Measurements from ENCODE around the gene NUP107.
"Not testable (repeated sequence)": the region's sequence is repeated elsewhere in the genome, so short reads cannot be mapped to it uniquely, and the experiment has no call there.

Gene NUP107

GRCh38 chr12:68686595-68687521 lies at the start of gene NUP107:
TSS of gene NUP107 (plus strand) at chr12:68686978. CDS start at chr12:68687066, 88 bp downstream.
- peak; percentile 95 for DNase-seq (ENCODE audit: low read depth)

- not testable (repeated sequence) for DNase-seq (ENCODE audit: low read depth)
Observed at GRCh38 chr12:68637439-68637838, 49.3 kb upstream of the NUP107 start.

DNA sequence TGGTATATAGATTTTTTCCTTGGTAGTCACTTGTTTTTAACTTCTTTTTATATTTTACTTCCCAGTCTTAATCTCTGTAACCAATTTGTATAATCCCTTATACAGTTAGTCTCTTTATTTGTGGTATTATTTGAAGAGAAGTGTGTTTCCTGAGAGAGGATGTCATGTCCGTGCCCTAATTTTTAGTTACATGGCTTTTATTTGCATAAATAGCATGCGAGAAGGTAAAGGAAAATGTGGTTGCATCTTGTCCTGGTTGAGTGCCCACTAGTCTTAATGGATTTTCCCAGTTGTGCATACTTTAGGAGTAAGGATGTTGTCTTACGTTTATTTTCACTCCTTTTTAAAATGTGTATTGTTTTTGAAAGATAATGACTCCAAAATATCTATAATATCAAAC lies 48.6 kb upstream of the NUP107 start:
- no peak for DNase-seq (ENCODE audit: low read depth)

- DNase-seq (ENCODE audit: low read depth): no peak
Observed at GRCh38 chr12:68638721-68639395, 47.9 kb upstream of the NUP107 start.

DNA sequence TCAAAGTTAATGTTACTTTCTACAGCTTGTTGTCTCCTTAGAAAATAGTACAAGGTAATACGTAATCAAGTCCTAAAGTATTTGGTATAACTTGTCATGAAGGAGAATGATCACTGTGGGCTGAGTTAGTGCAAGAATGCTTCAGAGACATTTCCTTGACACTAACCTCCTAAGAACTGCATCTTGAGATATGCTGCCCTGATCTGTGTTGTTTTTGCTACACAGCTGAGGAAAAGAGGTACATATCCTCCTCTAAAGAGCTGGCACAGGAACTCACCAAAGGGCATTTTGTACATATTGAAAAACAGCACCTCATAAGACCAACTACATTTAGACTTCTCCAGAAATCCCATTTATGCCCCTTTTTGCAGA lies 47.4 kb upstream of the NUP107 start:
- DNase-seq (ENCODE audit: low read depth): no peak

DNA sequence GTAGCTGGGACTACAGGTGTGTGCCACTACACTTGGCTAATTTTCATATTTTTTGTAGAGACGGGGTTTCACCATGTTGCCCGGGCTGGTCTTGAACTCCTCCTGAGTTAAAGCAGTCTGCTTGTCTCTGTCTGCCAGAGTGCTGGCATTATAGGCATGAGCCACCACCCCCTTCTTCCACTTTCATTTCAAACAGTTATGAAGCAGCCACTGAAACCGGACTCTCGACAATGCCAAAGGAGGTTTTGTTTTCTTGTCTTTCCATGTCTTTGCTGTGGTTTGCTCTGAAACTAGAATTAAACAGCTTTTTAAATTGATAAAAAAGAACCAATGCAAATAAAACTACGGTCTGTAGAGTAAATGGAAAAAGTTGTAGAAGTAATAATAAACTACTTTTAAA lies 45.6 kb upstream of the NUP107 start:
- no peak for DNase-seq (ENCODE audit: low read depth)

- DNase-seq (ENCODE audit: low read depth): no peak
Observed at GRCh38 chr12:68646484-68646883, 40.3 kb upstream of the NUP107 start.

GRCh38 chr12:68647507-68647906 lies 39.3 kb upstream of the NUP107 start:
- DNase-seq (ENCODE audit: low read depth): no peak

- DNase-seq (ENCODE audit: low read depth): no peak
Observed at GRCh38 chr12:68648179-68648578, 38.6 kb upstream of the NUP107 start.

- DNase-seq (ENCODE audit: low read depth): no peak
Observed at GRCh38 chr12:68665016-68665569, 21.7 kb upstream of the NUP107 start.

DNA sequence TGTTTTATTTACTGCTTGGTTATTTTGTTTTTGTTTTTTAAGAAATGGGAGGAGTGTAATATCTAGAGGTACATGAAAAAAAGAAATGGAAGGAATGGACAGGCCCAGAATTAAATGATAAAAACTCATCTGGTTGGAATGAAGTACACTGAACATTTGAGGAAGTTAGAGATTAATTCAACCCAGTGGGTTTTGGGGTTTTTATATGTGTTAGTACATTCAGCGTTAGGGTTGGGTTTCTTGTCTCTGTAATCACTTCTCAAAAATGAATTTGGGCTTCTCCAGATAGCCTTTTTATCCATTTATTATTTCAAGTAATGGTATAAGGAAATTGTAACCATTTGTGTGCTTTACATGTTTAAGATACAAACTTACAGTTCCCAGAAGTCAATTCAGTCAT lies 19.5 kb upstream of the NUP107 start:
- no peak for DNase-seq (ENCODE audit: low read depth)

- no peak for DNase-seq (ENCODE audit: low read depth)
Observed at GRCh38 chr12:68667896-68668295, 18.9 kb upstream of the NUP107 start.

- no peak for DNase-seq (ENCODE audit: low read depth)
Observed at GRCh38 chr12:68671179-68671578, 15.6 kb upstream of the NUP107 start.

- DNase-seq (ENCODE audit: low read depth): no peak
Observed at GRCh38 chr12:68673788-68674187, 13.0 kb upstream of the NUP107 start.

- no peak for DNase-seq (ENCODE audit: low read depth)
Observed at GRCh38 chr12:68674376-68674775, 12.4 kb upstream of the NUP107 start.

- no peak for DNase-seq (ENCODE audit: low read depth)
Observed at GRCh38 chr12:68675101-68675842, 11.5 kb upstream of the NUP107 start.

DNA sequence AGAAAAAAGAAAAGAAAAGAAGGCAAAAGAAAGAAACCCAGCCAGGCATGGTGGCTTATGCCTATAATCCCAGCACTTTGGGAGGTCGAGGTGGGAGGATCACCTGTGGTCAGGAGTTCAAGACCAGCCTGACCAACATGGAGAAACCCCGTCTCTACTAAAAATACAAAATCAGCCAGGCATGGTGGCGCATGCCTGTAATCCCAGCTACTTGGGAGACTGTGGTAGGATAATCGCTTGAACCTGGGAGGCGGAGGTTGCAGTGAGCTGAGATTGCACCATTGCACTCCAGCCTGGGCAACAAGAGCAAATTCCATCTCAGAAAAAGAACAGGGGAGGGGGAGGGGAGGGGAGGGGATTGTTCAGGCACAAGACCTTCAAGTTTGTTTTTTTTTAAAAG lies 9.9 kb upstream of the NUP107 start:
- not testable (repeated sequence) for DNase-seq (ENCODE audit: low read depth)

DNA sequence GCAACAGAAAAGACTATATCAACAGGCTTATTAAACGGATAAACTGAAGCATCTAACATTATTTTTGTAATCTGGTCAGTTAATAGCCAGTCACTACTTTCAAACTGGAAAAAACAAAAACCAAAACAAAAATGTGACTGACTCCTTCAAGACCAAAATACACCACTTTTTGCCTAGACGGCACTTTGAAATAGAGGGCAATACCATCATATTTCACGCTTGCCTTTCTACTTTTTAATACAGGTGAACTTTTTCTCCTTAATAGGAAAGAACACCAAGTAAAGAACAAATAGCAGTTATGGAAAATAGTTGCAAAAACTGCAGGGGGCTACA lies 550 bp upstream of the NUP107 start:
- DNase-seq (ENCODE audit: low read depth): no peak

DNA sequence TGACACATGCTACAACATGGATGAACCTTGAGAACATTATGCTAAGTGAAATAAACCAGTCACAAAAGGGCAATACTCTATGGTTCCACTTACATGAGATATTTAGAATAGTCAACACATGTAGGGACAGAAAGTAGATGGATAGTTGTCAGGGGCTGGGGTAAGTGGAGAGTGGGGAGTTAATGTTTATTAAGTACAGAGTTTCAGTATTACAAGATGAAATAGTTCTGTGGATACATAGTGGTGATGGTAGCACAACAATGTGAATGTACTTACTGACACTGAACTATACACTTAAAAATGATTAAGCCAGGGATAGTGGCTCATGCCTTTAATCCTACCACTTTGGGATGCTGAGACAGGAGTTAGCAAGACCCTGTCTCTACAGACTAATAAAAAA lies 8.7 kb downstream of the NUP107 start:
- DNase-seq (ENCODE audit: low read depth): no peak

- no peak for DNase-seq (ENCODE audit: low read depth)
Observed at GRCh38 chr12:68699486-68699885, 12.7 kb downstream of the NUP107 start.

DNA sequence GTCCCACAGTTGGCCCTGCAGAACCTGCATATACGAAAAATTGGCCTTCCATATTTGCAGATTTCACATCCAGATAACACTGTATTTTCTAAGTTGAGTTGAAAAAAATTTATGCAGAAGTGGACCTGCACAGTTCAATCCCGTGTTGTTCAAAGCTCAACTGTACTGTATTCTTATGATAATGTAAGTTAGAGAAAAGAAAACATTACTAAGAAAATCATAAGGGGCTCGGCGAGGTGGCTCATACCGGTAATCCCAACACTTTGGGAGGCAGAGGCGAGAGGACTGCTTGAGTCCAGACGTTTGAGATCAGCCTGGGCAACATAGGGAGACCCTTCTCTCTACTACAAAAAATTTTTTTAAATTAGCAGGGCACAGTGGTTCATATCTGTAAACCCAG lies 41.0 kb downstream of the NUP107 start:
- DNase-seq (ENCODE audit: low read depth): no peak

GRCh38 chr12:68733661-68734071 lies 46.9 kb downstream of the NUP107 start:
- no peak for DNase-seq (ENCODE audit: low read depth)

DNA sequence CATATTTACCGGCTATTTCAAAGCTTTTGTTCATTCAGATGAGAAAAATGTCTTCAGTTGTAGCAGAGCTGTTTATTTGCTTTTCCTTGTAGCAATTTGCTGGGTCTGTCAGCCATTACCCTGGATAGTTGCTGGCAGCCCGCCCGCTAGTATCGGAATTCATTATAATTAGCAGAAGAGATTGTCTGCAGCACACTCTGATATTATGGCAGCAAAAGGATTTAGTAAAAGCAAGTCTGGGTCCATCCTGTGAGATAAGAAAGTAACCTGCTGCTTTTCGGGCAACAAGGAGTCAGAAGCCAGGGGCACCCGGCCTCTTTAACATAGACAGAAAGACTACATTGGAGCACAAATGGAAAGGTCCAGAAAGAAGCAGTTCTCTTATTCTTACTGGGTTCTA lies 53.1 kb downstream of the NUP107 start:
- no peak for DNase-seq (ENCODE audit: low read depth)

Measured in stimulated activated CD8-positive, alpha-beta memory T cell treated with anti-CD3 and anti-CD28 coated beads, Interleukin-7, amount 100 ng/mL, for 24 hours (primary cell).